Endothelial cell of umbilical vein (primary cell): ENCODE measurements around the gene TEKTIP1. TPM values are rescaled to one million over a fixed set of nuclear protein-coding genes. Genes with fewer than 3 reads are reported as not detected.

Source experiments
- BruUV-seq: library from RNA; stranded (reverse); fragments of 400-500 nt; replicated peaks from 2 replicates; lab custom pipeline; 2021; lab: Mats Ljungman, UMichigan
- CTCF ChIA-PET: fragments of 300-600, 350-600 bp; sonication (Branson Sonifier 250); formaldehyde crosslinking; loops from one replicate; lab custom pipeline; 2021; ENCODE audit warnings: antibody characterized with exemption, inconsistent platforms; lab: Charles Lee
- POLR2A ChIA-PET: fragments of 300-600, 350-600 bp; sonication (Branson Sonifier 250); formaldehyde crosslinking; loops from one replicate; lab custom pipeline; 2021; ENCODE audit warnings: antibody characterized with exemption, inconsistent platforms; lab: Charles Lee
- DNase-seq: peaks from one replicate; pipeline ENCODE4 v3.0.0-alpha.2; 2011; ENCODE audit warnings: low read depth, low spot score
- FAIRE-seq: peaks from 2 replicates; lab custom pipeline; 2011; peaks lifted over from hg19 to GRCh38; lab: Jason Lieb, UNC
- H2AFZ ChIP-seq: 2 replicates; pipeline ENCODE4 v1.6.0; 2012; ENCODE audit warnings: low read depth, low read length, control low read depth, inconsistent platforms
- H3K27ac ChIP-seq: 2 replicates; pipeline ENCODE4 v1.5.1; 2011; ENCODE audit warnings: low read depth, mild to moderate bottlenecking, control low read depth, low read length, moderate library complexity; ENCODE audit not compliant: insufficient read depth
- H3K27me3 ChIP-seq, 2 experiments: 2 replicates each; pipeline versions ENCODE4 v1.6.0 to v1.6.1; 2011; ENCODE audit warnings: low read length in 2 of 2, mixed read lengths in 1 of 2; ENCODE audit not compliant: control insufficient read depth in 2 of 2, insufficient read depth in 2 of 2
- H3K36me3 ChIP-seq, 2 experiments: 2 replicates in 1 of 2; 3 replicates in 1 of 2; pipeline ENCODE4 v1.5.1; 2011; ENCODE audit warnings: low read length in 2 of 2, mild to moderate bottlenecking in 1 of 2, moderate library complexity in 1 of 2; ENCODE audit not compliant: control insufficient read depth in 2 of 2, insufficient read depth in 2 of 2; ENCODE audit errors: extremely low read depth in 1 of 2
- H3K4me1 ChIP-seq: 3 replicates; pipeline ENCODE4 v1.5.1; 2011; ENCODE audit warnings: mild to moderate bottlenecking, low read length; ENCODE audit not compliant: control insufficient read depth, insufficient read depth; ENCODE audit errors: extremely low read depth
- H3K4me2 ChIP-seq: 2 replicates; pipeline ENCODE4 v1.6.1; 2011; ENCODE audit warnings: low read length, control low read depth, mixed read lengths; ENCODE audit not compliant: insufficient read depth
- H3K4me3 ChIP-seq, 3 experiments: fragments of 200-600 bp in 1 of 3; sonication (generic), shearing (Covaris generic) in 1 of 3; replicated peaks in 1 of 3; 2 replicates each; pipeline ENCODE4 v1.5.1; 2011 to 2016; ENCODE audit warnings: control low read depth in 3 of 3, low read length in 3 of 3, mild to moderate bottlenecking in 2 of 3, inconsistent platforms in 1 of 3, low read depth in 1 of 3, moderate library complexity in 1 of 3; ENCODE audit not compliant: insufficient read depth in 1 of 3
- H3K79me2 ChIP-seq: 2 replicates; pipeline ENCODE4 v1.6.0; 2012; ENCODE audit warnings: low read length, inconsistent platforms; ENCODE audit not compliant: control insufficient read depth, insufficient read depth
- H3K9ac ChIP-seq: replicated peaks from 2 replicates; pipeline ENCODE3; 2011; ENCODE audit warnings: low read length, control low read depth; ENCODE audit not compliant: insufficient read depth; ENCODE audit errors: extremely low read depth
- H3K9me1 ChIP-seq: replicated peaks from 3 replicates; pipeline ENCODE4 v1.6.0; 2011; ENCODE audit warnings: mild to moderate bottlenecking, low read length; ENCODE audit not compliant: control insufficient read depth, insufficient read depth; ENCODE audit errors: extremely low read depth
- H3K9me3 ChIP-seq: replicated peaks from 2 replicates; pipeline ENCODE4 v1.5.1; 2012; ENCODE audit warnings: low read length, inconsistent platforms; ENCODE audit not compliant: control insufficient read depth, insufficient read depth
- H4K20me1 ChIP-seq: replicated peaks from 2 replicates; pipeline ENCODE3; 2011; ENCODE audit warnings: mild to moderate bottlenecking, low read length; ENCODE audit not compliant: control insufficient read depth, insufficient read depth; ENCODE audit errors: extremely low read depth
- CTCF ChIP-seq, 2 donors: IDR thresholded peaks; 1 replicate in 1 of 2; 2 replicates in 1 of 2; pipeline ENCODE4 v1.5.1; 2011; ENCODE audit warnings: low read length in 2 of 2, mild to moderate bottlenecking in 2 of 2, moderate library complexity in 2 of 2, control low read depth in 1 of 2, inconsistent platforms in 1 of 2, low read depth in 1 of 2; ENCODE audit not compliant: insufficient read depth in 1 of 2; ENCODE audit errors: extremely low read depth in 1 of 2
- EZH2 ChIP-seq: IDR thresholded peaks from 2 replicates; pipeline ENCODE4 v1.6.1; 2012; ENCODE audit warnings: borderline replicate concordance, low read depth, mild to moderate bottlenecking, moderate library complexity, low read length, inconsistent platforms; ENCODE audit not compliant: severe bottlenecking
- FOS ChIP-seq: IDR thresholded peaks from 2 replicates; pipeline ENCODE4 v1.6.1; 2011; ENCODE audit warnings: mild to moderate bottlenecking, low read length, moderate library complexity, borderline replicate concordance; ENCODE audit not compliant: insufficient read depth
- GATA2 ChIP-seq: IDR thresholded peaks from 2 replicates; pipeline ENCODE4 v1.7.0; 2011; ENCODE audit warnings: low read depth, mild to moderate bottlenecking, moderate library complexity, mixed read lengths, low read length; ENCODE audit not compliant: insufficient read length, insufficient read depth
- JUN ChIP-seq: IDR thresholded peaks from 2 replicates; pipeline ENCODE4 v1.6.1; 2011; ENCODE audit warnings: borderline replicate concordance, low read depth; ENCODE audit not compliant: insufficient read length, insufficient read depth
- MAX ChIP-seq: IDR thresholded peaks from 2 replicates; pipeline ENCODE4 v1.6.1; 2011; ENCODE audit not compliant: insufficient read depth, insufficient read length
- MYC ChIP-seq: IDR thresholded peaks from one replicate; pipeline ENCODE4 v1.6.1; 2011; ENCODE audit warnings: mild to moderate bottlenecking, low read depth, low read length
- POLR2A ChIP-seq: IDR thresholded peaks from 2 replicates; pipeline ENCODE4 v1.6.1; 2012; ENCODE audit warnings: low read depth, mild to moderate bottlenecking, control low read depth, low read length
- POLR2AphosphoS5 ChIP-seq: IDR thresholded peaks from 2 replicates; pipeline ENCODE4 v1.6.1; 2012; ENCODE audit warnings: low read depth, mild to moderate bottlenecking, control low read depth, low read length, moderate library complexity; ENCODE audit not compliant: insufficient read depth
- dilution Hi-C: fragments of 300-500 bp; cut with MboI; formaldehyde crosslinking; loops from one replicate; pipeline ENCODE4 v1.15.0; 2019; ENCODE audit warnings: low sequenced_read_pairs; ENCODE audit not compliant: extremely low pct_ligation_motif_present
- intact Hi-C: fragments of 100-400 bp; cut with micrococcal nuclease; formaldehyde crosslinking; loops from one replicate; pipeline ENCODE4 v1.10.0; 2022
- polyA plus RNA-seq, 4 experiments: library from polyadenylated mRNA; depleted of rRNA in 3 of 4; stranded (reverse) in 3 of 4; unstranded in 1 of 4; fragments of >200 nt; gene quantifications; 2 replicates each; pipeline versions ENCODE4 v1.2.1 to v1.2.3, GENCODE V29; 2011 to 2012; ENCODE audit warnings: missing spikeins in 1 of 4
- total RNA-seq: library from RNA; stranded (reverse); gene quantifications from 2 replicates; pipeline ENCODE4 v1.2.3, GENCODE V29; 2021

The TEKTIP1 gene
- total and polyA plus RNA-seq, 2 donors (not counting 3 experiments of a cell fraction or from before 2014, with no cell fraction given) = 0.73 TPM; not detected in 1

- no peak for TF ChIP-seq MAX
- TF ChIP-seq CTCF (IDR thresholded peaks at IDR 0.05; ENCODE audit: extremely low read depth in 1 of 2, insufficient read depth in 1 of 2, low read depth in 1 of 2, low read length in 2 of 2) = no peak
- TF ChIP-seq FOS = no peak
- TF ChIP-seq JUN = no peak
- no peak for TF ChIP-seq EZH2
- no peak for TF ChIP-seq GATA2
- no peak for TF ChIP-seq POLR2AphosphoS5
- TF ChIP-seq MYC = no peak
- no peak for TF ChIP-seq POLR2A
- Histone ChIP-seq H3K4me2 (peak overlapping the region; percentile 75), H3K27me3 (no peaks in the 10 kb centered on the region), H3K9me1 (no peaks in the 10 kb centered on the region), H3K4me3 (peak overlapping the region in 2 of 3 experiments; percentile 32 to 38), H2AFZ (peak overlapping the region; percentile 70), H4K20me1 (no peaks in the 10 kb centered on the region), H3K79me2 (peaks cover 2% of the 10 kb centered on the region), H3K27ac (no peak overlapping the region), H3K36me3 (peaks cover 0 to 3% of the 10 kb centered on the region in 2 experiments), H3K9ac (no peak overlapping the region), H3K4me1 (peaks cover 21% of the 10 kb centered on the region), H3K9me3 (no peaks in the 10 kb centered on the region)
- ChIA-PET POLR2A (no interaction called here), CTCF (interaction anchor here (0.7 to 2.6 kb wide), 13 partner anchors 9 to 91 kb away, joined by 3 to 27 read pairs (median 6); partner anchors contain the start of genes GIPC3, MFSD12 and TBXA2R)
- dilution Hi-C loops (no loop called here), intact Hi-C loops (no loop called here)
- DNase-seq (no peak), FAIRE-seq (no peak)
- BruUV-seq = no TSS peak
These were observed 37.1 kb downstream of the TEKTIP1 start for GRCh38 chr19:3575949-3576673.
